HG03460 (cell line): ENCODE measurements around the gene DNAJB13.
"Not testable (repeated sequence)": the region's sequence is repeated elsewhere in the genome, so short reads cannot be mapped to it uniquely, and the experiment has no call there.

Experiments used
- ATAC-seq: cut with Tn5 transposase; IDR thresholded peaks from one replicate; pipeline ENCODE4 v1.9.1; 2021; ENCODE audit not compliant: unreplicated experiment

The DNAJB13 gene, protein sequence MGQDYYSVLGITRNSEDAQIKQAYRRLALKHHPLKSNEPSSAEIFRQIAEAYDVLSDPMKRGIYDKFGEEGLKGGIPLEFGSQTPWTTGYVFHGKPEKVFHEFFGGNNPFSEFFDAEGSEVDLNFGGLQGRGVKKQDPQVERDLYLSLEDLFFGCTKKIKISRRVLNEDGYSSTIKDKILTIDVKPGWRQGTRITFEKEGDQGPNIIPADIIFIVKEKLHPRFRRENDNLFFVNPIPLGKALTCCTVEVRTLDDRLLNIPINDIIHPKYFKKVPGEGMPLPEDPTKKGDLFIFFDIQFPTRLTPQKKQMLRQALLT

DNA sequence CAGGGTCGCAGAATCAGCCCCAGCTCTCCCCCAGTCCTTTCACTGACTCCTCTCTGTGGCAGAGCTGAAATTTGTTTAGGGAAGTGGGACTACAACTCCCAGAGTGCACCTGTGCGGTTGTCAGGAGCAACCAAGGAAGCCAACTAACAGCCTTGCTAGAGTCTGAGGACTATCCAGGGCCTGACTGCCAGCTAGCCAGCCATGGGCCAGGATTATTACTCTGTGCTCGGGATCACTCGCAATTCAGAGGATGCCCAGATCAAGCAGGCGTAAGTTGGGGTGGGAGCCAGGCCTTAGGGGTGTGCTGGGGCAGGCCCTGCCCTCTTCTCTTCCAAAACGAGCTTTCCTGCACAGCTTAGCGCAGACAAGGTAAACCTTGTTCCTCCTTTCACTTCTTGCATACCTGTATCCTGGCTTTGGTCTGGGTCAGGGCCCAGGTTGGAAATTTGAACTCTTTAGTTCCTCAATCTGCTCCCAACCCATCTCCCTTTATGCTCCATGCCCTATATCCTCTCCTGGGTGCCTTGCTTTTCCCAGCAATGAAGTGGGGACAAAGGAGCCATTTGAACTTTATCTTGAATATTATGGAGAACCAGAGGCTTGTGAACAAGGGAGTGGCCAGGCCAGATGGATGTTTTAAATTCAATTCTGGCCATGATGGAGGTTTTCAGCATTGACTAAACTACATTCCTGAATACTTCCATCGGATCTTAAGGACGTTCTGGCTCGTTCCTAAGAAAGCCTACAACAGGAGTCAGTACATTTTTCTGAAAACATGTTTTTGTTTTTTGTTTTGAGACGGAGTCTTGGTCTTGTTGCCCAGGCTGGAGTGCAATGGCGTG is at the start of gene DNAJB13:
DNAJB13 (plus strand) TSS at position 158 of the 842 bp plus-strand sequence; CDS start at position 202, 44 bp downstream.
- peak; percentile 80 for ATAC-seq

- no peak for ATAC-seq
Observed at GRCh38 chr11:73902303-73902702, 48.5 kb upstream of the DNAJB13 start.

DNA sequence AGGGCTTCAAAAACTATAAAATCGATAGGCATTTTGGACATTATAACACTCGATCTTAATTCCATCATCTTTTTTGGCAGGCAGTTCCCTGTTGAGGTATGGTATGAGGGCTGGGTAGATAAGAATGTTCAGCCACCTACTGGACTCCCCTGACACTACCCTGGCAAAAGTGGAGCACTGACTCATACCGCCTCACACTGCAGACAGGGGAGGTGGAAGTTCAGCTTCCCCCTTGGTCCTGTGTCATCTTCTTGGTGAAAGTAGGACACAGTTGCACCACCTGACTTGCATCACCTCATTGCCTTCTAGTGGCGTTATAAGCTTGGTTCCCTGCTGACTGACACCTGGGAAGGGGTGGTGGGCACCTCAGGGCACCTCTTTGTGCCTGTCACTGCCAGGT is 43.6 kb upstream of the DNAJB13 start:
- ATAC-seq = no peak

DNA sequence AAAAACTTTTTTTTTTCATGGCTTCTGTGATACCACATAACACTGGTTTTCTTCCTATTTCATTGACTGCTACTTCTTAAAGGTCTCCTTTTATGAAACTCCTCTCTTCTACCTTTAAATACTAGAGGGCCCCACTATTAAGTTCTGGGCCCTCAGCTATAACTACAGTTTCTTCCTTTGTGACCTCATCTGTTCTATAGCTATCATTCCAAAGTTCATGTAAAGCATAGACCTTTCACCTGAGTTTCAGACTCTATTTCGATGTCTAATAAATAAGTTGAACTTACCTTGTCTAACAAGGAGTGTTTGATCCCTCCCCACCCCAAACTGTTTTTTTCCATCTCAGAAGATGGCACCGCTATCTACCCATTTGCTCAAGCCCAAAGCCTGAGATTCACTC is 38.8 kb upstream of the DNAJB13 start:
- no peak for ATAC-seq

DNA sequence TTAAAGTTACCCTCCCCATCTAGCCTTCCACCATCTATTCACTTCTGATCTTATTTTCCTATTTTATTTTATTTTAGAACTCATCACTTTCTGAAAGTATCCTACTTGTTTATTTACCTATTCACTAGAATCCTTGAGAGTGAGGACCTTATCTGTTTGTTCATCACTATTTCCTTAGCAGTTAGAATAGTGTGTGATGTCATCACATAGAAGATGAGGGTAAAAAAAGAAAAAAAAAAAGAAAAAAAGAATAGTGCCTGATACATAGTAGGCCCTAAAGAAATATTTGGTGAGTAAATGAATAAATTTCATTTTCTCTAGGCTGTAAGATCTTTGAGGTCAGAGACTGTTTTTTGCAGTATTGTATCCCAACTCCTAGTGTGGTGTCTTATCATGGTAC is 37.4 kb upstream of the DNAJB13 start:
- ATAC-seq = no peak

GRCh38 chr11:73914284-73914683 is 36.5 kb upstream of the DNAJB13 start:
- no peak for ATAC-seq

- no peak for ATAC-seq
Observed at GRCh38 chr11:73916435-73916834, 34.4 kb upstream of the DNAJB13 start.

DNA sequence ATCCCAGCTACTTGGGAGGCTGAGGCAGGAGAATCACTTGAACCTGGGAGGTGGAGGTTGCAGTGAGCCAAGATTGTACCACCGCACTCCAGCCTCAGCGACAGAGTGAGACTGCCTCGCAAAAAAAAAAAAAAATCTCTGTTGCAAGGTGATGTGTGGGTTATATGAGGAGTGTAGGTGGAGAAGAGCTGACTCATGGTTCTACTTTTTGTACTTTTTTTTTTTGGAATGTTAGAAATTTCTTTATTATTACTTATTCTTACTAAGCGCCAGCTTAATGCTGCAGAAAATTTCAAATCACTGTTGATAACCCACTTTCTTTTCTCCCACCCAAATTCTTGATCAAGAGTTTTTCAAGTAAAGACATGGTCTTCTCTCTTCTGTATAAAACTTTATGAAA is 29.6 kb upstream of the DNAJB13 start:
- ATAC-seq = no peak

DNA sequence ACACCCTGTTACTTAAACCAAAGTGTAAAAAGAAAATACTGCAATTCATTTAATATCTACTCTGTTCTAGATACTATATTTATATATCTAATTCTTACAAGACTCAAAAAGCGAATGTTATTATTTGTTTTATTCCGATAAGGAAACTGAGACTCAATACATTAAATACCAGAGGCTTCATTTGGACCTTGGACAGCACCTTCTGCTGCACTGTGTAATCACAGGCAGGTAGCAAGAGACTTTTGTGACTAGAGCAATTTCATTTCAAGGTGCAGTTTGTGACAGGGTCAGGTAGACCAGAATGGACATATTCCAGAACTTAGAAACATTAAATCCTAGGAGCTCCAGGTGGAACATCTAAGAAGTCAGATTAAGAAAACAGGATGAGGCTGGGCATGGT is 21.4 kb upstream of the DNAJB13 start:
- ATAC-seq = no peak

GRCh38 chr11:73931039-73931645 is 19.7 kb upstream of the DNAJB13 start:
- ATAC-seq = no peak

DNA sequence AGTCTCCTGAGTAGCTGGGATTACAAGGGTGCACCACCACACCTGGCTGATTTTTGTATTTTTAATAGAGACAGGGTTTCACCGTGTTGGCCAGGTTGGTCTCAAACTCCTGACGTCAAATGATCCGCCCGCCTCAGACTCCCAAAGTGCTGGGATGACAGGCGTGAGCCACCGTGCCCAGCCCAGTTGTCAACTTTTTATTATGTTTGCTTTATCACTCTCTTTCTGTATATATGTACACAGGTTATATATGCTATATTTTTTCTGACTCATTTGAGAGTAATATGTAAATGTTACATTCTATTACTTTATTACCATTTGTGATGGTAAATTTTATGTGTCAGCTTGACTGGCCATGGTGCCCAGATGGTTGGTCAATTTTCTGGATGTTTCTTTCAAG is 18.9 kb upstream of the DNAJB13 start:
- ATAC-seq = no peak

DNA sequence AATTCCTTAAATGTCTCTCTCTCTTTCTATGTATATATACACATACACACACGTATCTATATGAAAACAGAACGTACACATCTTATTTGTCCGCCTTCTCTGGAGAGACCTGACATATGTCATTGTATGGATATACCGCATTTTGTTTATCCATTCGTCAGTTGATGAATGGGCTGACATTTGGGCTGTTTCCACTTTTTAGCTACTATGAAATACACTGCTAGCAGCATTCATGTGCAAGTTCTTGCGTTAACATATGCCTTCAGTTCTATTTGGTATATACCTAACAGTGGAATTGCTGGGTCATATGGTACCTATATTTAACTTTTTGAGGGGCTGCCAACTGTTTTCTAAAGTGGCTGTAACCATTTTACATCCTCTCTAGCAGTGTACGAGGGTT is 18.0 kb upstream of the DNAJB13 start:
- no peak for ATAC-seq

GRCh38 chr11:73936047-73936446 is 14.8 kb upstream of the DNAJB13 start:
- ATAC-seq = not testable (repeated sequence)

GRCh38 chr11:73939096-73939495 is 11.7 kb upstream of the DNAJB13 start:
- ATAC-seq = no peak

GRCh38 chr11:73940801-73941570 is 9.8 kb upstream of the DNAJB13 start:
- ATAC-seq = no peak

GRCh38 chr11:73942010-73942409 is 8.8 kb upstream of the DNAJB13 start:
- no peak for ATAC-seq

GRCh38 chr11:73944085-73944484 is 6.7 kb upstream of the DNAJB13 start:
- ATAC-seq = no peak

DNA sequence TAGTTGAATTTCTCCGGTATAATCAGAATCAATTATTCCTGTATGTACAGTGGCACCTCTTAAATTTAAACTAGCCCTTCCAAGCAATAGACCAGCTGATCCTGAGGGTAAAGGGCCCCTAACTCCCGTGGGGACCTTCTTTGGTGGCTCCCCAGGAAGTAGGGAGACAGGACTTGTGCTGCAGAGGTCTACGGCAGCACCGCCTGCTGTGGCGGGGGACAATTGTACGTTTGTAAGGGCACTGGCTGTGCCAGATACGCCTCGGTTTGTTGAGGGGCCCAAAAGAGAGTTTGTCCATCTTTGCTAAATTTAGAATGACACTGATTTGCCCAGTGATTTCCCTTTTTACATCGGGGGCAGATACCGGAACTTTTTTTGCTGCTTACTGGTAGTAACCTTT is 5.9 kb upstream of the DNAJB13 start:
- ATAC-seq = no peak

DNA sequence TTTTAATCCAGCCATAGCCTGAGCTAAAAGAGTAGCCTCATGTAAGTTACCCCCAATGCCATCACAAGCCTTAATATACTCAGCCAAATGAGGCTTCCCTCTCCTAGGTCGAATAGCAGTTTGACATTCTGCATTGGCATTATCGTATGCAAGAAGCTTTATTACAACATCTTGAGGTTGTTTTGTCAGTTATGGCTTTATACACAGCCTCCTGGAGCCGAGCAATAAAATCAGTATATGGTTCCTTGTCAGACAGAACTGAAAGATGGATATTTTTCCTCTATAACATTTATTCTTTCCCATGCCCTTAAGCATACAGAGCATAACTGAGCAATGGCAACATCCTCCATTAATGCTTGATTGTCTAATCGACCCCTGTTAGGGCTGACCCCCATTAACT is 5.4 kb upstream of the DNAJB13 start:
- no peak for ATAC-seq

- no peak for ATAC-seq
Observed at GRCh38 chr11:73946798-73947458, 3.9 kb upstream of the DNAJB13 start.

DNA sequence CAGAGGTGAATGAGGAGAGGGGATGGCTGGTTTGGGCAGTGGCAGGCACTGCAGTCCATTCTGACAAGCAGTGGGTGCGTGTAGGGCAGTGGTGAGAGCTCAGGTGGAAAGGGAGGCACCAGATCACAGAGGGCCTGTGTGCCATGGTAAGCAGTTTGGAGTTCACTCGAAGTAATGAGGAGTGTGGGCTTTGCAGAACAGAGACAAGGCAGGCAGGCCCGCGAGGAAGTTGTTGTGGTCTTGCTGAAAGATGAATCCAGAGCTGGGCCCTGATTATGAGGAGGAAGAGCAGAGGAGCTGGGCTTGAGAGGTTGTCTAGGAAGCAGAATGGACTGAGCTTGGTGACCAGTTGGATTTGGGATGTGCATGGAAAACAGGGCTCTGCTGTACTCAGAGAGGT is 1.6 kb upstream of the DNAJB13 start:
- no peak for ATAC-seq
